ENCODE results near the gene LRRC51.

The LRRC51 gene, protein sequence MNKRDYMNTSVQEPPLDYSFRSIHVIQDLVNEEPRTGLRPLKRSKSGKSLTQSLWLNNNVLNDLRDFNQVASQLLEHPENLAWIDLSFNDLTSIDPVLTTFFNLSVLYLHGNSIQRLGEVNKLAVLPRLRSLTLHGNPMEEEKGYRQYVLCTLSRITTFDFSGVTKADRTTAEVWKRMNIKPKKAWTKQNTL

DNA sequence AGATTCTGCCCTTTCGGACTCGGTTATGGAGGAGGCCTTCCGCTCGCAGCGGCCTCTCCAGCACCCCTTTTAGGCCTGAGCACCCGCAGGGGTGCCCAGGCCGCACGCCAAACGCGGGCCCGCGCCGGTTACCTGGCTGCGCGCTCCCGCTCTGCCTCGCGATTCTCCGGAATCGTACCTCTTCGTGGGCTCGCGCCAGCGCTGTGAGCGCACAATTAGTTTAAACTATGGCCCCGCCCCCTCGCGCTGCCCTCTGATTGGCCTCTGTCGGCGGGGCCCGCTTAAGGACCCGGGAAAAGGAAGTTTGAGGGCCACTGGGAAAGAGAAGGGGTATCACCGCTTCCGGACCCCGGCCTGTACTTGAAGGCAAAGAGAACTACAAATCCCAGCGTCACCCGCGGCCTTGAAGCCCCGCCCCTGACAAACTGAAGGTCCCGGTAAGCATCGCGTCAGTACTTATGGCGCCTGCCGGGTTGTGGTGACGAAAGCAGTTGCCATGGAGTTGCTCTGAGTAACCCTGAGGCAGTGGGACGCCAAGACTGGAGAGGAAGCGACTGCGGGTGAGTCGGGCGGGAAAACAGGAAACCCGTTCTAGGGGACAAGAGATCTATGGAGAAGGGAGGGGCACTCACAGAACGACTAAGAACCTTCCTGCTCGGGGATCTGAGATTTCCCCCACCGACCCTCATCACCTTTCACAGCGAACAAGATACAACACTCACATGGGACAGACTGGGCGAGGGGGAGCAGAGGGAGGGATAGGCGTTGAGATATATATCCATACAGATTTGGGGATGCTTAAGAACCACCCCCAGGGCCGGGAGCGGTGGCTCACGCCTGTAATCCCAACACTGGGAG is at the start of gene LRRC51, which contains the start of gene NUMA1:
Gene LRRC51 (plus strand): TSS at position 525 of the 858 bp plus-strand sequence. CDS start 8,234 bp downstream, outside the sequence.
Gene NUMA1 (minus strand): TSS at position 217 of the 858 bp plus-strand sequence. CDS start 44,599 bp downstream, outside the sequence.
- peak within 1 kb of the TSS; percentile 80 for H3K4me3 ChIP-seq (replicated peaks; ENCODE audit: low read depth, low read length)
- H3K36me3 ChIP-seq (ENCODE audit: control insufficient read depth, insufficient read depth, low read length), result no peaks in the 10 kb centered on the region
- TF ChIP-seq, protein P1, sequence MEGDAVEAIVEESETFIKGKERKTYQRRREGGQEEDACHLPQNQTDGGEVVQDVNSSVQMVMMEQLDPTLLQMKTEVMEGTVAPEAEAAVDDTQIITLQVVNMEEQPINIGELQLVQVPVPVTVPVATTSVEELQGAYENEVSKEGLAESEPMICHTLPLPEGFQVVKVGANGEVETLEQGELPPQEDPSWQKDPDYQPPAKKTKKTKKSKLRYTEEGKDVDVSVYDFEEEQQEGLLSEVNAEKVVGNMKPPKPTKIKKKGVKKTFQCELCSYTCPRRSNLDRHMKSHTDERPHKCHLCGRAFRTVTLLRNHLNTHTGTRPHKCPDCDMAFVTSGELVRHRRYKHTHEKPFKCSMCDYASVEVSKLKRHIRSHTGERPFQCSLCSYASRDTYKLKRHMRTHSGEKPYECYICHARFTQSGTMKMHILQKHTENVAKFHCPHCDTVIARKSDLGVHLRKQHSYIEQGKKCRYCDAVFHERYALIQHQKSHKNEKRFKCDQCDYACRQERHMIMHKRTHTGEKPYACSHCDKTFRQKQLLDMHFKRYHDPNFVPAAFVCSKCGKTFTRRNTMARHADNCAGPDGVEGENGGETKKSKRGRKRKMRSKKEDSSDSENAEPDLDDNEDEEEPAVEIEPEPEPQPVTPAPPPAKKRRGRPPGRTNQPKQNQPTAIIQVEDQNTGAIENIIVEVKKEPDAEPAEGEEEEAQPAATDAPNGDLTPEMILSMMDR (IDR thresholded peaks at IDR 0.05; ENCODE audit: insufficient read depth, low read length, poor library complexity, severe bottlenecking), result no peak
- no peaks in the 10 kb centered on the region for H3K27me3 ChIP-seq (replicated peaks; ENCODE audit: control insufficient read depth, insufficient read depth, low read length)
- peak; percentile 96 for DNase-seq (ENCODE audit: extremely low read depth, insufficient read length)

DNA sequence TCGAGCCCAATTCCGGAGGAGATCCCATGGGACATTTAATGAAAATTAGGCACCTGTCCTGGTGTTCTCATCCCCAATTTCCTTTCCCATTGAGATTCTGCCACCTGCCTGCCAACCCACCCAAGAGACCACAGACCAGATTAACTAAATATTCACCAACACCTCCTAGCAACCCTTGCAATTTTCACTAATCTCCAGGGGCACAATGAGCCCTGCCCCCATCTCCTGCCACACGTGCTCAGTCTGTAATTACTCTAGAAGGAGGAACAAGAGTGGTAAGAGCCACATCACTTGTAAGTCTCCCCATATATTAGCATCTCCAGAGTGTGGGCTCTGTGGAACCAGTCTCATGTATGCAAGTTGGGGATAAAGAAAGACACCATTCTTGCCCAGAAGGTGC is 44.0 kb upstream of the LRRC51 start:
- H3K27me3 ChIP-seq (replicated peaks; ENCODE audit: control insufficient read depth, insufficient read depth, low read length), result no peaks in the 10 kb centered on the region
- peaks cover 3% of the 10 kb centered on the region; the same call in 1 of the 2 replicates for H3K36me3 ChIP-seq (ENCODE audit: control insufficient read depth, insufficient read depth, low read length)
- no peak for DNase-seq (ENCODE audit: extremely low read depth, insufficient read length)
- TF ChIP-seq, protein P1 (IDR thresholded peaks at IDR 0.05; ENCODE audit: insufficient read depth, low read length, poor library complexity, severe bottlenecking), result no peak
- no peak overlapping the region for H3K4me3 ChIP-seq (replicated peaks; ENCODE audit: low read depth, low read length)

DNA sequence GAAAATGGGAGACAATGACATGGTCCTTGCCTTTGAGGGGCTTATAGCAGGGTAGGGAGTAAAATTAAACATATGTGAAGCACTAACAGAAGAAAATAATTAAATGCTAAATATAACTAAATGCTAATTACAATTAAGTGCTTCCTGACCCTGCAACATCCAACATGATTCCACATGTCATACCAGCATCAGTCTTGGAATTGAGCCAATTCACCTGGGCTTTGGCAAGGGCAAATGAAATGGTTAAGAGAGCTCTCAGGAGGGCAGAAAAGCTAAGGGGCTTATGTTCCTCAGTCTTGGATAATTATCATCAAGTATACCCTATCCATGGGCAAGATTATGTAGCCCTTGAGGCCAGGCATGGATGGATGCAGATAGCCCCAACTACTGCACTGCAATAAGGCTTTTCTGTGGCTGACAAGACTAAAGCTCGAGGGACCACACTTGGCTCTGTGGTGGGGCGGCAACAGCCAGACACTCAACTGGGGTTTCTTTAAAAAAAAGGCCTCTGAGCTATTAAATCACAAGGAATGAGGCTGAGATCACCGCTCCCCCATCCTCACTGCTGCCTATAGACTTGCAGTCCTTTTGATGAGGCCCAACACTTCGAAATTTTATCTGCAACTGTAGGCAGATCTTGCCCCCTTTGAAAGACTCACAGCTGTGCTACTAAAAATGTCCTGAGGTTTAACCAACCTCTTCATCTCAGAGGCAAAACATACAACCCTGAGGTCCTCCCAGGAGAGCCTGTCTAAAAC is 42.9 kb upstream of the LRRC51 start:
- TF ChIP-seq, protein P1 (IDR thresholded peaks at IDR 0.05; ENCODE audit: insufficient read depth, low read length, poor library complexity, severe bottlenecking), result no peak
- peaks cover 3% of the 10 kb centered on the region; the same call in 1 of the 2 replicates for H3K36me3 ChIP-seq (ENCODE audit: control insufficient read depth, insufficient read depth, low read length)
- no peak for DNase-seq (ENCODE audit: extremely low read depth, insufficient read length)

DNA sequence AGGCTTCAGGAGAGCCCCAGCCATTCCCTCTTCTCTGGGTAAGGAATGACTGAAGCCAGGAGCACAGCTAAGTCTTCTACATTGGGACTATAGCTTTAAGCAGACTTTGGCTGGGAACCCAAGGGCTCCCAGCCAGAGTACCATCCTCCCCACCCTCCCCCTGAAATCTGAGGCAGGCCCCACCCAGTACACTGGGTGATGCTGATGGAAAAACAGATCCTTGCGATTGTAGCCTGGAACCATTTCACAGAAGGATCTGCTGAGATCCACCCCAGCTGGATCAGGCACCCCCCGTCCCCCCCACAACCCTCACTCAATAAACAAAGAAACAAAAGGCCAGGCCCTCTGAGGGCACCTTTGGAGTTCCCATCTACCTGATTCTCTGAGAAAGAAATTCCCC is 42.2 kb upstream of the LRRC51 start:
- peak overlapping the region; percentile 18 for H3K4me3 ChIP-seq (replicated peaks; ENCODE audit: low read depth, low read length)
- TF ChIP-seq, protein P1 (IDR thresholded peaks at IDR 0.05; ENCODE audit: insufficient read depth, low read length, poor library complexity, severe bottlenecking), result no peak
- peaks cover 3% of the 10 kb centered on the region; the same call in 1 of the 2 replicates for H3K36me3 ChIP-seq (ENCODE audit: control insufficient read depth, insufficient read depth, low read length)
- H3K27me3 ChIP-seq (replicated peaks; ENCODE audit: control insufficient read depth, insufficient read depth, low read length), result no peaks in the 10 kb centered on the region
- no peak for DNase-seq (ENCODE audit: extremely low read depth, insufficient read length)

More for the DNA sequence above, 42.9 kb upstream of the LRRC51 start:
- Histone ChIP-seq H3K4me3 (replicated peaks; ENCODE audit: low read depth, low read length) (no peak overlapping the region), H3K27me3 (replicated peaks; ENCODE audit: control insufficient read depth, insufficient read depth, low read length) (no peaks in the 10 kb centered on the region)

DNA sequence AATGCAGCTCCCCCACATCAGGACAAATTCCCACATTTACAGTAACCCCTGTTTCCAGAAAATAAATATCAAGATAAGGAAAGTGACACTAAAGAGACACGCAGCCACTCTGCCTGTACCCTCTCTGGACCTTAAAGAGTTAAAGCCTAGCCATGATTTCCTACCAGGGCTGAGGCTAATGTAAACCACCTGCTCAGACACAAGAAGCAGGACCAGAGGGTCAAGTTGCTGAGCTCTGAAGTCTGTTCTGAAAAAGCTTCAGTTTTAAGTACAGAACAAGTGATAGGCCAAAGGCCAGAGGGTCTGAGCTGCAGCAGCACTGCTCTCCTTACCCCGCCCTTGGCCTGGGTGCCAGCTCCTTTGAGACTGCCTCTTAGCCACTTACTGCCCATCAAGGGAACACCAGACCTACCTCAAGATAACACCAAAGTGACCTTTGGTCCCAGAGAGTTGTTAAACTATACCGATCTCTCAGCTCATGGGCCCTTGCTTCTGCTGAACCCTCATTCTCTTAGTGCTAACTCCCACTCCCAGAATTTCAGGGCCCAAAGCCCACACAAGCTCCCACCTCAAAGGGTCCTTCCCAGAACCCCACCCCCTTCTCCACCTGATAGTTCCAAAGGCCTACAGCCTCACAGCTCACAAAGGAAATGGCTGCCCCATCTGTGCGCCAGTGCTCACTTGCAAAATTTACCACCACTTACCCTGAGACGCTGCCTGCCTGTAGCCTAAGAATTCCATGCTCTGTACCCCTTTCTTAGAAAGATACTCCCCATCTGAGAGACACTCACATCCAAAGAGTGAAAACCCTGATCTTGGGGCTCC is 41.4 kb upstream of the LRRC51 start:
- no peak for DNase-seq (ENCODE audit: extremely low read depth, insufficient read length)
- Histone ChIP-seq H3K27me3 (replicated peaks; ENCODE audit: control insufficient read depth, insufficient read depth, low read length) (no peaks in the 10 kb centered on the region), H3K36me3 (ENCODE audit: control insufficient read depth, insufficient read depth, low read length) (peaks cover 3% of the 10 kb centered on the region; the same call in 1 of the 2 replicates), H3K4me3 (replicated peaks; ENCODE audit: low read depth, low read length) (peak overlapping the region; percentile 18)
- TF ChIP-seq, protein P1 (IDR thresholded peaks at IDR 0.05; ENCODE audit: insufficient read depth, low read length, poor library complexity, severe bottlenecking), result no peak

Measured in GM06990 (cell line).